SK-N-SH treated with all-trans-retinoic acid at 6 μM for 48 hours (cell line): ENCODE measurements around the gene PPM1B.
A peak's percentile ranks its signal among the peaks of the same experiment; 100 is the strongest.

Experiments used
- ATAC-seq: fragments of 200-7000 bp; cut with Tn5 transposase; 3 replicates; pipeline ENCODE4 v1.9.1; 2020; ENCODE audit warnings: mild to moderate bottlenecking, moderate library complexity
- BACH2 ChIP-seq: fragments of 250-450 bp; sonication (Bioruptor Pico); IDR thresholded peaks from 2 replicates; pipeline ENCODE4 v1.9.0; 2021; ENCODE audit warnings: mild to moderate bottlenecking, borderline replicate concordance
- CSDC2 ChIP-seq: fragments of 250-450 bp; sonication (Bioruptor Pico); IDR thresholded peaks from 2 replicates; pipeline ENCODE4 v1.5.0; 2020; ENCODE audit warnings: mild to moderate bottlenecking, moderate library complexity
- ESRRG ChIP-seq: fragments of 250-450 bp; sonication (Bioruptor Pico); IDR thresholded peaks from 2 replicates; pipeline ENCODE4 v1.6.1; 2021; ENCODE audit warnings: mild to moderate bottlenecking
- GLIS3 ChIP-seq: fragments of 250-450 bp; sonication (Bioruptor Pico); IDR thresholded peaks from 2 replicates; pipeline ENCODE4 v1.5.0; 2020; ENCODE audit warnings: mild to moderate bottlenecking, moderate library complexity
- ISL1 ChIP-seq: fragments of 250-450 bp; sonication (Bioruptor Pico); IDR thresholded peaks from 2 replicates; pipeline ENCODE4 v2.1.2; 2022; ENCODE audit warnings: mild to moderate bottlenecking, moderate library complexity
- PPARA ChIP-seq: fragments of 250-450 bp; sonication (Bioruptor Pico); IDR thresholded peaks from 2 replicates; pipeline ENCODE4 v1.5.0; 2020; ENCODE audit warnings: mild to moderate bottlenecking, borderline replicate concordance
- RARB ChIP-seq: fragments of 250-450 bp; sonication (Bioruptor Pico); IDR thresholded peaks from 2 replicates; pipeline ENCODE4 v1.8.0; 2021; ENCODE audit warnings: mild to moderate bottlenecking, moderate library complexity
- SNAI2 ChIP-seq: fragments of 250-450 bp; sonication (Bioruptor Pico); IDR thresholded peaks from 2 replicates; pipeline ENCODE4 v1.5.0; 2020; ENCODE audit warnings: mild to moderate bottlenecking, moderate library complexity
- TCF4 ChIP-seq: fragments of 250-450 bp; sonication (Bioruptor Pico); IDR thresholded peaks from 2 replicates; pipeline ENCODE4 v1.8.0; 2021; ENCODE audit warnings: mild to moderate bottlenecking, moderate library complexity, borderline replicate concordance
- TOX ChIP-seq: fragments of 250-450 bp; sonication (Bioruptor Pico); IDR thresholded peaks from 2 replicates; pipeline ENCODE4 v1.8.0; 2021; ENCODE audit warnings: mild to moderate bottlenecking, moderate library complexity, borderline replicate concordance
- ZFP30 ChIP-seq: fragments of 450-650 bp; formaldehyde crosslinking; IDR thresholded peaks from 2 replicates; pipeline ENCODE4 v1.5.0; 2022; ENCODE audit warnings: mild to moderate bottlenecking, moderate library complexity
- ZNF70 ChIP-seq: fragments of 450-650 bp; formaldehyde crosslinking; IDR thresholded peaks from 2 replicates; pipeline ENCODE4 v1.5.0; 2020; ENCODE audit warnings: mild to moderate bottlenecking, moderate library complexity
- TF ChIP-seq, protein P1 (sequence below): fragments of 250-450 bp; sonication (Bioruptor Pico); IDR thresholded peaks from 2 replicates; pipeline ENCODE4 v1.8.0; 2020; ENCODE audit warnings: mild to moderate bottlenecking, moderate library complexity, borderline replicate concordance
- TF ChIP-seq, protein P2 (sequence below): fragments of 250-450 bp; sonication (Bioruptor Pico); IDR thresholded peaks from 2 replicates; pipeline ENCODE4 v1.8.0; 2021; ENCODE audit warnings: low read depth, mild to moderate bottlenecking, moderate library complexity, borderline replicate concordance
- TF ChIP-seq, protein P3 (sequence below): fragments of 250-450 bp; sonication (Bioruptor Pico); IDR thresholded peaks from 2 replicates; pipeline ENCODE4 v1.5.1; 2021; ENCODE audit warnings: mild to moderate bottlenecking, moderate library complexity
- TF ChIP-seq, protein P4 (sequence below): fragments of 250-450 bp; sonication (Bioruptor Pico); IDR thresholded peaks from 2 replicates; pipeline ENCODE4 v1.5.1; 2020; ENCODE audit warnings: low read depth, mild to moderate bottlenecking, moderate library complexity

PPM1B gene

DNA sequence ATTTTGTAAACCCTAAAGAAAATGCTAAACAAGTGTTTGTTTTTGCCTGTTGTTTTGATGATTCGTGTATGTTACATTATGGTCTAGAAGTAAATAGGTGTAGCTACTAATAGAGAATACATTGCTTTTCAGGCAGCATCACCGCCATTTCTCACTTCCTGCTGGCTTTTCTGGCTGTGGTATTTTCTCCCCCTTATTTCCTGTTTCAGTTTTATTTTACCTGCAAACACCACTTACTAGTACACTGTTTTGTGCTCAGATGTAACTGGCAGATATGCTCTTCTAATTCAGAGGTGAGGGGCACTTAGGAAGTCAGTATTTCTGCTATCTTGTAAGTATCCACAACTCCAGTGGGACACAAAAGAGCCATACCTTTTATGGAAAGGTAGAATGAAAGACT is 68.5 kb downstream of the PPM1B start (continued):
- TF ChIP-seq, protein P1, sequence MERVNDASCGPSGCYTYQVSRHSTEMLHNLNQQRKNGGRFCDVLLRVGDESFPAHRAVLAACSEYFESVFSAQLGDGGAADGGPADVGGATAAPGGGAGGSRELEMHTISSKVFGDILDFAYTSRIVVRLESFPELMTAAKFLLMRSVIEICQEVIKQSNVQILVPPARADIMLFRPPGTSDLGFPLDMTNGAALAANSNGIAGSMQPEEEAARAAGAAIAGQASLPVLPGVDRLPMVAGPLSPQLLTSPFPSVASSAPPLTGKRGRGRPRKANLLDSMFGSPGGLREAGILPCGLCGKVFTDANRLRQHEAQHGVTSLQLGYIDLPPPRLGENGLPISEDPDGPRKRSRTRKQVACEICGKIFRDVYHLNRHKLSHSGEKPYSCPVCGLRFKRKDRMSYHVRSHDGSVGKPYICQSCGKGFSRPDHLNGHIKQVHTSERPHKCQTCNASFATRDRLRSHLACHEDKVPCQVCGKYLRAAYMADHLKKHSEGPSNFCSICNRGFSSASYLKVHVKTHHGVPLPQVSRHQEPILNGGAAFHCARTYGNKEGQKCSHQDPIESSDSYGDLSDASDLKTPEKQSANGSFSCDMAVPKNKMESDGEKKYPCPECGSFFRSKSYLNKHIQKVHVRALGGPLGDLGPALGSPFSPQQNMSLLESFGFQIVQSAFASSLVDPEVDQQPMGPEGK (CRISPR knock-in tag): no peak
- TF ChIP-seq, protein P2, sequence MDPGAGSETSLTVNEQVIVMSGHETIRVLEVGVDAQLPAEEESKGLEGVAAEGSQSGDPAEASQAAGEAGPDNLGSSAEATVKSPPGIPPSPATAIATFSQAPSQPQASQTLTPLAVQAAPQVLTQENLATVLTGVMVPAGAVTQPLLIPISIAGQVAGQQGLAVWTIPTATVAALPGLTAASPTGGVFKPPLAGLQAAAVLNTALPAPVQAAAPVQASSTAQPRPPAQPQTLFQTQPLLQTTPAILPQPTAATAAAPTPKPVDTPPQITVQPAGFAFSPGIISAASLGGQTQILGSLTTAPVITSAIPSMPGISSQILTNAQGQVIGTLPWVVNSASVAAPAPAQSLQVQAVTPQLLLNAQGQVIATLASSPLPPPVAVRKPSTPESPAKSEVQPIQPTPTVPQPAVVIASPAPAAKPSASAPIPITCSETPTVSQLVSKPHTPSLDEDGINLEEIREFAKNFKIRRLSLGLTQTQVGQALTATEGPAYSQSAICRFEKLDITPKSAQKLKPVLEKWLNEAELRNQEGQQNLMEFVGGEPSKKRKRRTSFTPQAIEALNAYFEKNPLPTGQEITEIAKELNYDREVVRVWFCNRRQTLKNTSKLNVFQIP: no peak
- TF ChIP-seq, protein P3, sequence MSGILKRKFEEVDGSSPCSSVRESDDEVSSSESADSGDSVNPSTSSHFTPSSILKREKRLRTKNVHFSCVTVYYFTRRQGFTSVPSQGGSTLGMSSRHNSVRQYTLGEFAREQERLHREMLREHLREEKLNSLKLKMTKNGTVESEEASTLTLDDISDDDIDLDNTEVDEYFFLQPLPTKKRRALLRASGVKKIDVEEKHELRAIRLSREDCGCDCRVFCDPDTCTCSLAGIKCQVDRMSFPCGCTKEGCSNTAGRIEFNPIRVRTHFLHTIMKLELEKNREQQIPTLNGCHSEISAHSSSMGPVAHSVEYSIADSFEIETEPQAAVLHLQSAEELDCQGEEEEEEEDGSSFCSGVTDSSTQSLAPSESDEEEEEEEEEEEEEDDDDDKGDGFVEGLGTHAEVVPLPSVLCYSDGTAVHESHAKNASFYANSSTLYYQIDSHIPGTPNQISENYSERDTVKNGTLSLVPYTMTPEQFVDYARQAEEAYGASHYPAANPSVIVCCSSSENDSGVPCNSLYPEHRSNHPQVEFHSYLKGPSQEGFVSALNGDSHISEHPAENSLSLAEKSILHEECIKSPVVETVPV (CRISPR knock-in tag): no peak
- TF ChIP-seq ZNF70 (CRISPR knock-in tag) (no peak), TOX (no peak)

DNA sequence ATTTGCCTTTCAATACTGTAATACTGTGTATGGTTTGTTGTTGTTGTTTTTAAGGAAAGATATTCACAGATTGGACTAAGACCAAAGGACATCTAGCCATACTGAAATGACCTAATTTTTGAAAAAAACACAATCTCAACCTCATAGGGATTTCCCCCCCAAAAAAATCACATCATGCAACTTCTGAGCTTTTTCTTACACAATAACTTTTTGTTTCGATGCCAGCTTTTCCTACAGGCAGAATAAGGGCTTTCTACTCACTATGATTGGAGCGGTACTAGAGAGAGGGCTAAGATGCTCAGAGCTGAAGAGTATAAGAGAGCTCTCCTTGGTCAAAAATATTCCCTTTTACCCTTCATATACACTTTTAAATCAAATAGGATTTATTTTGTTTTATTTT is 74.2 kb downstream of the PPM1B start:
- TF ChIP-seq, protein P4, sequence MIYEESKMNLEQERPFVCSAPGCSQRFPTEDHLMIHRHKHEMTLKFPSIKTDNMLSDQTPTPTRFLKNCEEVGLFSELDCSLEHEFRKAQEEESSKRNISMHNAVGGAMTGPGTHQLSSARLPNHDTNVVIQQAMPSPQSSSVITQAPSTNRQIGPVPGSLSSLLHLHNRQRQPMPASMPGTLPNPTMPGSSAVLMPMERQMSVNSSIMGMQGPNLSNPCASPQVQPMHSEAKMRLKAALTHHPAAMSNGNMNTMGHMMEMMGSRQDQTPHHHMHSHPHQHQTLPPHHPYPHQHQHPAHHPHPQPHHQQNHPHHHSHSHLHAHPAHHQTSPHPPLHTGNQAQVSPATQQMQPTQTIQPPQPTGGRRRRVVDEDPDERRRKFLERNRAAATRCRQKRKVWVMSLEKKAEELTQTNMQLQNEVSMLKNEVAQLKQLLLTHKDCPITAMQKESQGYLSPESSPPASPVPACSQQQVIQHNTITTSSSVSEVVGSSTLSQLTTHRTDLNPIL: no peak
- TF ChIP-seq PPARA (no peak), TOX (no peak), GLIS3 (CRISPR knock-in tag) (no peak), CSDC2 (CRISPR knock-in tag) (no peak), ESRRG (CRISPR knock-in tag) (no peak), BACH2 (no peak), RARB (CRISPR knock-in tag) (no peak), ZNF70 (CRISPR knock-in tag) (no peak)
- TF ChIP-seq, protein P2: no peak
- TF ChIP-seq, protein P3 (CRISPR knock-in tag): no peak
- no peak for ATAC-seq

DNA sequence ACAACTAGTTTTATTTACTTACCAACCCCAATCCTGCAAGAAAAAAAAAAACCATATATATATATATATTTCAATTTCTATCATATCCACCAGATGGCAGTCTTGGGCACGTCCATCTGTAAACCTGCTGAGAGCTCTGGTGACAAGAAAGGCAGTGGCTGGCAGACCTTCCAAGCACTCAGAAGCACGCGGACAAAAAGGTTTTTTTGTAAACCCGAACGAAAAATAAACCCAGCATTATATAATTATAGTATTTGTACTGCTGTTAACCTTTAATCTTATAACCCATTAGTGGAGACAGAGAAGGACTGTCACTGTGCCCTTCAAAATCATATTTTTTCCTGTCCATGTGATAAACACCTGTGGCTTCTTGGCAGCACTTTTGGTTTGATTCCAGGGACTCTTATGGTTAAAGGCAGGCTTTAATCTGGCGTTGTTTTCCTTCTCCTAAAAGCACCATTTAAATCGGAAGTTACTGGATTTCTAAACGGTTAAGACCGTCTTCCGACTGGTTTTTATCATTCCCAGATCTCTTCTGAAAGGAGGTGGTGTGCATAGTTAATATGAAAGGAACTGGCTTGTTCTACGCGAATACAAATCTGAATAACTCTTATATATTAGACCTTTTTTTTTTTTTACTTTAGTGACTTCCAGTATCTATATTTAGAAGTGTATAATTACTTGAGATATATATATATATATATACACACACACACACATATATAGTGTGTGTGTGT is 75.6 kb downstream of the PPM1B start:
- TF ChIP-seq SNAI2 (CRISPR knock-in tag) (no peak), RARB (CRISPR knock-in tag) (no peak), ISL1 (CRISPR knock-in tag) (peak; percentile 42; the same call in 1 of the 2 replicates), ZFP30 (no peak), TCF4 (CRISPR knock-in tag) (peak; percentile 58; the same call in 1 of the 2 replicates)
- TF ChIP-seq, protein P3 (CRISPR knock-in tag): no peak
- TF ChIP-seq, protein P2: no peak
- ATAC-seq: peak; percentile 85
